Activated T-helper 9 cell treated with anti-CD3 and anti-CD28 coated beads, Interleukin-2, amount 50 U/mL, for 16 hours (primary cell): ENCODE measurements around the gene CLEC4E.
"Not testable (repeated sequence)": the region's sequence is repeated elsewhere in the genome, so short reads cannot be mapped to it uniquely, and the experiment has no call there.

Experiments
- DNase-seq: peaks from one replicate; pipeline ENCODE4 v3.0.0-alpha.2; 2020; ENCODE audit warnings: low read depth

Gene CLEC4E

GRCh38 chr12:8537820-8538219 lies 2.9 kb downstream of the CLEC4E start:
- DNase-seq, result not testable (repeated sequence)

GRCh38 chr12:8532045-8532444 lies 8.7 kb downstream of the CLEC4E start:
- DNase-seq, result no peak

- no peak for DNase-seq
Observed at GRCh38 chr12:8527250-8528130, 13.2 kb downstream of the CLEC4E start.

DNA sequence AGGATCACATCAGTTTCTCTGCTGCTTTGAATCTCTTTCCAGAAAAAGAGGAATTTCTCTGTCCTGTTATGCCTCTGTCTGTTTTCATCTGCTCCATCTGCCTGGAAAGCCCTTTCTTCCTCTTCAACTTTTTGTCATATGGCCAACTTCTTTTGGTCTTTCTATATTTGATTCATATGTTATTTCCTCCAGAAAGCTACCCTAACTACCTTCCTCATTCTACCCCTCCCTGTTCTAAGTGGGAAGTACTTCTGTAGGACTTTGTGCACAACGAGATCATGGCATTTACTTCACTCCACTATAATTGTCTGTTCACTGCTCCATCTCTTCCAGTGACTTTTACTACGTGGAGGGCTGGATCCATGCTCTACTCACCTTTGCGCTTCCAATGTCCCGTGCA lies 21.5 kb downstream of the CLEC4E start:
- no peak for DNase-seq

DNA sequence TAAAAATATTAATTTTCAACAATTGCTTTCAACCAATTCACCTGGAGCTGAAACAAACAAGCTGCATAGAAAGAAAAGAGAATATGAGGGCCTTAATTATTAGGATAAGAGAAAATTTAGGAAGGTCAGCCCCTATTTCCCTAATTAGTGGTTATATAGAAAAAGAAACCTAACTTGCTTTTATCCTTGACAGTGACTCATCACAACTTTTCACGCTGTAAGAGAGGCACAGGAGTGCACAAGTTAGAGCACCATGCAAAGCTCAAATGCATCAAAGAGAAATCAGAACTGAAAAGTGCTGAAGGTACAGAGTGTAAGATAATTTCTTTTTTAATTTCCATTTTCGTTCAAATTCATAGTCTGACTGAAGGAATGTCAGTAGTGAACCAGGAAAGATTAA lies 22.7 kb downstream of the CLEC4E start:
- DNase-seq, result no peak

GRCh38 chr12:8513256-8513655 lies 27.4 kb downstream of the CLEC4E start, which contains the start of gene CLEC4D:
CLEC4D (plus strand) TSS chr12:8513503; CDS start chr12:8513733, 230 bp downstream.
- DNase-seq, result no peak

DNA sequence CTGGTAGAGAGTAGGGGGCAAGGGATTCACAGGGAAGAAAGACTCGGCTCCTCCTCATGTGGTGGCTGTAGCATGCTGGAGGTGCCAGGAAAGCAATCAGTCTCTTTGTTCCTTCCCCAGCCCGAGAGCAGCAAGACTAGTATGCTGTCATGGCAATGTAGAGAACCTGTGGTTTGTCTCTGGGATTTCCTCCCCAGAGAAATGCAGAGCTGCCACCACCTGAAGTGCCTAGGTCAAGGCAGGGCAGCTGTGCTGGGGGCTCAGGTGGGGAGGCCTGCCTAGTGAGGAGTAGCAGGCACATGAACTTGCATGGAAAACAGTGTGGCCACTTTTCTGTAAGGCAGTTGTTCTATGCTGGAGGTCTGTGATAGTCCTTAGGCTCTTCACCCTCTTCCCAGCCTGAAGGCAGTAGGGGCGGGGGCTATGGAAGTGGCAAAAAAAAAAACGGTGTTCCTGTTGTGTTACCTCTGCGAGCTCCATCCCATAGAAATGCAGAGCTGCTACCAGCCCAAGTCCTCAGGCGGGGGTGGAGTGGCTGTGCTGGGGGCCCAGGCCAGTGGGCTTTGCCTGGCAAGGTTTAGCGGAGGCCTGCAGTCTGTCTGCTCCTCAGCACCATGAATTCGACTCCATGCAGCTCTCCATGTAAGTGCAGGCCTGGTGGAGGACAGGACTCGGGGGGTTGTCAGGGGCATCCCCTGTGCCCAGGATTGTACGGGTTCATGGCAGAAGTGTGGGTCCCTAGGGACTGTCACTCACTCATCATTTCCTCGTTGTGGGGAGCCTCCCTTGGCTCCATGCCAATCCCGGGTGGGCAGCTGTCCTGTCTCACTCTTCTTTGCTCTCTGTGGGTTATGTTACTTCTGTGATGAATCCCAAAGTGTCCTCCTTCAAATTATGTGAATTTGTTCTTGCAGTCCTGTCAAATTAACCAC lies 31.5 kb downstream of the CLEC4E start:
- DNase-seq, result no peak

GRCh38 chr12:8508223-8508622 lies 32.5 kb downstream of the CLEC4E start:
- no peak for DNase-seq

DNA sequence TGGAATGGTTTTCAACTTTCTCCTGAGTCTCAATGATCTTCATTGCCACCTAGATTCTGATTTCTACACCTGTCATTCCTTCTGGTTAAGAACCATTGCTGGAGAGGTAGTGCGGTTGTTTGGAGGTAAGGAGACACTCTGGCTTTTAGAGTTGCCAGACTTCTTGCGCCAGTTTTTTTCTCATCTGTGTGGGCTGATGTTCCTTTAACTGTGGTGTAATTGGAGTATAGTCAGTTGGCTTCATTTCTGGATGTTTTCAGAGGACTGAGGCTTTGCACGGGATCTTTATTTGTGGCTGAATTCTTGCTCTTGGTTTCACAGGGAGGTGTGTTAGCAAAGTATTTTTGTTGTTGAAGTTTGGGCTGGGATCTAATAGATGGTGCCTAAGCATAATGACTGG lies 33.1 kb downstream of the CLEC4E start:
- no peak for DNase-seq

DNA sequence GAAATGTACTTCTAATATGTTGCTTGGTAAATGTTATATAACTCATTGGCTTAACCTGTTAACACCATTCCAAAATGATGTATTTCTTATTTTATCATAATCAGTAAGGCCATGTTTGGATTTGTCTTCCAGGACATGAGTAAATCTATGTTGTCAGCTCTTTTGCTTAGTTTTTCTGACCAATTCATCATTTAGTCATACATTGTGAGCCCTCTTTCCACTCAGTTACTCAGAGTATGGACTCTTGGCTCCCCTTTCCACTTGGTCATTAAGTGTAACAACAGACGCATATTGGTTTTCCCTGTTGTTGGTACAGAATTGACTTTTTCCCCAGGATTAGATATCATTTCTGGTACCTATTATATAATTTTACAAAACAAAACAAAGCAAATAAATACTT lies 36.4 kb downstream of the CLEC4E start:
- no peak for DNase-seq

DNA sequence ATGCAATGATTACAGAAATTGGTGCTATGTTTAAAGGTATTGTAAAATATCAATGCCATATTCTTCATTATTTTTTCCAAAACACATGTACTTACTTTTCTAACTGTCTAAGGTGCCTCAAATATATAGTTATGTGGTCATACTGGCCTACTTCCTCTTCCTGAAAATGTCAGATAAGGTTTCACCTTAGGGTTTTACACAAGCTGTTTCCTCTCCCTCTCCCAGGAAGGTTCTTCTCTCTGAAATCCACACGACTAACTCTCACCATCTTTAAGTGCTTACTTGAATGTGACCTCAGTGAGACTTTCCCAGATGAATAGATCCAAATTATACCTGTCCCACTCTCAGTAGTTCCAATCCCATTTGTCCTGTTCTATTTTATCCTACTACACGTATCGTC lies 39.0 kb downstream of the CLEC4E start:
- no peak for DNase-seq

- DNase-seq, result no peak
Observed at GRCh38 chr12:8499616-8500015, 41.1 kb downstream of the CLEC4E start.

DNA sequence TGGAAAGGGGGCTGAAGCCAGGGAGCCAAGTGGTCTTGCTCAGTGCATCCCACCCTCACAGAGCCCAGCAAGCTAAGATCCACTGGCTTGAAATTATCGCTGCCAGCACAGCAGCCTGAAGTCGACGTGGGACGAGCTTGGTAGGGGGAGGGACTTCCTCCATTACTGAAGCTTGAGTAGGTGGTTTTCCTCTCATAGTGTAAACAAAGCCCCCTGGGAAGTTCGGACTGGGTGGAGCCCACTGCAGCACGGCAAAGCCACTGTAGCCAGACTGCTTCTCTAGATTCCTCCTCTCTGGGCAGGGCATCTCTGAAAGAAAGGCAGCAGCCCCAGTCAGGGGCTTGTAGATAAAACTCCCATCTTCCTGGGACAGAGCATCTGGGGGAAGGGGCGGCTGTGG lies 44.6 kb downstream of the CLEC4E start:
- DNase-seq, result not testable (repeated sequence)

DNA sequence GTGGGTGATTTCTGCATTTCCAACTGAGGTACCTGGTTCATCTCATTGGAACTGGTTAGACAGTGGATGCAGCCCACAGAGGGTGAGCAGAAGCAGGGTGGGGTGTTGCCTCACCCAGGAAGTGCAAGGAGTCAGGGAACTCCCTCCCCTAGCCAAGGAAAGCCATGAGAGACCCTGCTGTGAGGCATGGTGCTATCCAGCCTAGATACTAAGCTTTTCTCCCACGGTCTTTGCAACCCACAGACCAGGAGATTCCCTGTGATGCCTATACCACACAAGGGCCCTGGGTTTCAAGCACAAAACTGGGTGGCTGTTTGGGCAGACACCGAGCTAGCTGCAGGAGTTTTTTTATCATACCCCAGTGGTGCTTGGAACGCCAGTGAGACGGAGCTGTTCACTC lies 45.0 kb downstream of the CLEC4E start:
- DNase-seq, result not testable (repeated sequence)

DNA sequence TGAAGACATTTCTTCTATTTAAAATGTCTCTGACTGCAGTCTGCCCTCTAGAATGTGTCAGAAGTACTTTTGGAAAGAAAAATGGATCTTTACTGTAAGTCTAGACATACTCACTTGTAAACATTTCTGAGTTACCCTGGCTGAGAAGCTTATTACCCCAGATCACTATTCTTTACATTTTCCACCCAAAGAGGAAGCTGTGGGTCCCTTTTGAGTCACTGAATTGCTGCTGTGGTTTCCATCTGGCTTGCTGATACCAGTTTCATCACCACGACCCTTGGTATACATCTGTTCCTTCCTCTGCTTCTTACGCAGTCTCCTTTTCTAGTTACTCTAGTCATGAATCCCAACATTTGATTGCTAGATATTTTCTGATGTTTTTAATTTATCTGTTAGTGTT lies 47.6 kb downstream of the CLEC4E start:
- DNase-seq, result no peak

DNA sequence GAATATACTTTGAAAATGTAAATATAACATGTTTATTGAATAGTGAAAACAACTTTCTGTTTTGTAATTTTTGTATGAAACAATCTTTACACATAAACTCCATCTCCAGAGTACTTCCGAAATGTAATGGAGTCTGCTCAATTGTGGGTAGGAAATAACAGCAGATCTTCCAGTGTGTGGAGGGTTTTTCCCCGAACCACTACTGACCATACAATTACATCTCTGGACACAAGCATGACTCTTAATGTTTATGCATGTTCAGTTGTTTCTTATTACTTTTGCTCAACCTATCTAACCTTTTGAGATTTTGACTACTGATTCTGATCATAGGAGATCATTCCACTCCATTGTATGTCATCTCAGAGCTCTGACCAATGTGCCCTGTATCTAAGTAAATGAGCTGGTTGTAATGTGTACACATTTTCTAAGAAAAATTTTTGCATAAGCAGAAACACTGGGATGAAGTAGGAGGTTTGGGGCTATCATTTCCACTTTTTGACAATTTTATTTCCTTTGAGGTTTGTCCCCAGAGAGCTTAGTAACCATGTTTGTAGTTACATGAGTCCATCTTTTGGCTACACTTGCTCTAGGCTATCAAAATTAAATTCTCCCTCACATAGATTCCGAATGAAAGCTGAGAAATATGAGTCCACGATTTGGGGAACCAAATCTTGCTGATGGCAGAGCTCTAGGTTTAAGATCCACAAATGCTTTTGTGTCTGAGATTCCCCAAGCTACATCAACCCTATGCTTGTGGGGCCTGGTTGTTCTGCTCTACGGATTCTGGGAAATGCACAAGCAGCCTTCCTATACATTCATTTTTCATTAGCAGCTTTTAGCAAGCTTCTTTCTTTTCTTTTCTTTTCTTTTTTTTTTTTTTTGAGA lies 48.8 kb downstream of the CLEC4E start:
- no peak for DNase-seq
